ENCODE data around the gene SMOC1.

DNA sequence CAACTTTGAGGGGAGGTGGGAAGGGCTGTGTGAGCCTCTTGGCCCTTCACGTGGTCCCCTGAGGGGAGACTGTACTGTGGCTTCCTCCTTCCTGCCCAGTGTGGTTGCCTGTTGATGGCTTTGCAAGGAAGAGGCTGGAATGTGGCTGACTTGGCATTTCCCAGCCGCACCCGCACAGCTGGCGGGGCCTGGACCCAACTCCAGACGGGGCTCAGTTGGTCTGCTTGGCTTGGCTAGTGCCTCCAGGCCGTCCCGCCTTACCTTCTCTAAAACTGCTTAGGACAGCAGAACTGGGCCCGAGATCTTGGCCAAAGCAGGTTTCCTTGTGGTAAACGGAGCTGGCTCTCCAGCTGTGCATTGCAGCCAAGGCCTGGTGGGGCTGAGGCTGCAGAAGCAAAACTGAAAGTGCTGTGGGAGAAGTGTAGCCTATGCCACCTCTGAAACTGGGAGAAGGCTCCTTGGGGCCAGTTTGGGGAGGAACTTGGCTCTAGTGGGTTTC, 139.5 kb downstream of the SMOC1 start:
- TF ChIP-seq FOXK2 (IDR thresholded peaks at IDR 0.05) (no peak), HDGF (IDR thresholded peaks at IDR 0.05; ENCODE audit: borderline replicate concordance) (no peak), L3MBTL2 (conservative IDR thresholded peaks at IDR 0.05) (no peak), TARDBP (IDR thresholded peaks at IDR 0.05) (no peak)
